ENCODE results near the gene DHX32.

The DHX32 gene

DNA sequence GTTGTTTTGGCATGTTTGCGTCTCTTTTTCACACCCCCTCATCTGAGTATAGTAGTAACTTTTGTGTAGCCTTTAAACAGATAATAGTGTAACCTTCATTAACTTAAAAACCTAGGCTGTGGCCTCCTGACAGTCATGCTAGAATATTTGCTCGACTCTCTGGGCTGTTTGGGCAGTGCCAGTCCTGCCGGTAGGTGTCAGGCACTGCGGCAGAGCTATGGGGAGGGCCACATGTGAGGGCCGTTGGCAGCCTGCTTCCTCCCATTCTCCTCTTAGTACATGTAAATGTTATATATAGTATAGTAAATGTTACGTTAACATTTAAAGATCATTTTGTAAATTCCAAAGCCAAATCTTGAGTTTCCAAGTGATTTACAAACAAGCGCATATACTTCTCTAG, 31.6 kb downstream of the DHX32 start:
- Mint-ChIP-seq H3K27ac (no peak overlapping the region), H3K4me1 (ENCODE audit: low read depth in 2 of 2) (peaks cover 0 to 1% of the 10 kb centered on the region in 2 donors), H3K27me3 (no peaks in the 10 kb centered on the region), H3K4me3 (no peak overlapping the region), H3K36me3 (ENCODE audit: insufficient read depth) (peaks cover 12% of the 10 kb centered on the region), H3K9me3 (no peaks in the 10 kb centered on the region)
- DNase-seq, result no peak
- ATAC-seq (replicated peaks), result no peak

DNA sequence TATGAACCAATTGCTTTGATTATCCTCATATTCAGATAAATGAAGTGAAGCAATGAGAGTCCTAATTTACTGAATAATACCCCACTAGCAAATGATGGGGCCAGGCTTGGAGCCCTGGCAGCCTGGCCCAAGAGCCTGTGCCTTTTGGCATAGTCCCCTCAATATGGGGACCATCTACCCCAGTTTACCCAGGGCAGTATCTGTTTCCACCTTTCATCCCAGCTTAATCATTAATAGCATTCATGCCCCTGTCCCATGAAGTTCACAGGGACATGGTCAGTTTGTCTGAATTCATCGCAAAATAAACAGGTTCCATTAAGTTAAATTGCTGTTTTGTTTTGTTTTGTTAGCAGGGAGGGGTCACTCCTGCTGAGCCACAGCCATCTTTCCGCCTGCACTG, 32.2 kb downstream of the DHX32 start:
- ATAC-seq (replicated peaks) (no peak), DNase-seq (no peak)
- H3K27me3 Mint-ChIP-seq, result no peaks in the 10 kb centered on the region
- no peaks in the 10 kb centered on the region for H3K4me1 Mint-ChIP-seq (ENCODE audit: low read depth in 2 of 2)
- H3K27ac Mint-ChIP-seq, result no peak overlapping the region
- H3K36me3 Mint-ChIP-seq (ENCODE audit: insufficient read depth), result peaks cover 11% of the 10 kb centered on the region
- H3K4me3 Mint-ChIP-seq, result no peak overlapping the region
- H3K9me3 Mint-ChIP-seq, result no peaks in the 10 kb centered on the region

DNA sequence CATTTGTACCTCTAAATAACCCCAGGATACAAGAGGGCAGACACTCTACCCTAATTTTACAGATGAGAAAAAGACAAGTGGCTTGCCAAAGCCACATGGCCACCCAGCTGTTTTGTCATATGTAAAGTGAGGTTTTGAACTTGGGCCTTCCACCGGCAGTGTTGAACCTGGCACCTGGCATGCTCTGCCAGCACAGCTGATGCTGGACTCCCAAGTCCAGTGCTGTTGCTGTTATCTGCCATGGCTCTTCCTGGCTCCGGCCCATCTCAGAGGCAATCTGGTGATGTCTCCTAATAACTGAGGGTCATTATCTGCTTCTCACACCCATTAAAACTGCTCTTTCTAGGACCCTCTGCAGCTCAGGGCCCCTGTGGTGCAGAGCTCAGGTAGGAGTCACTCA, 32.7 kb downstream of the DHX32 start:
- no peak for ATAC-seq (replicated peaks)
- Mint-ChIP-seq H3K27me3 (no peaks in the 10 kb centered on the region), H3K9me3 (no peaks in the 10 kb centered on the region), H3K27ac (no peak overlapping the region), H3K36me3 (ENCODE audit: insufficient read depth) (peaks cover 11% of the 10 kb centered on the region), H3K4me3 (no peak overlapping the region), H3K4me1 (ENCODE audit: low read depth in 2 of 2) (no peaks in the 10 kb centered on the region)
- DNase-seq, result no peak

DNA sequence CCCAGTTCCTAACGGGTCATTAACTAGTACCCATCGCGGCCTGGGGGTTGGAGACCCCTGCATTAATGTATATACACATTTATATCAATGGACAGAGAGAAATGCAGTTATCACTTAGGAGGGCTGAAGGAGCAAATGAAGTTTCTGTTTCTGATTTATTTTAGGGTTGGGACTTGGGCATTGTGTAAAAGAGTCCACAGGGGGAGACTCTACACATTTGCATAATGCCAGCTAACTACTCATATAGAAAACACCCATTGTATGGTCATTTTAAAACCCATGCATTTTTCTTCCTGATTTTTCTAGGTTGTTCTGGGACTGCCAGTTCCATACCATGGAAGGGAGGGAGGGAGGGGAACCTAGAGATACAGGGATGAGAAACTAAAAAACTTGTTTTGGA, 34.2 kb downstream of the DHX32 start:
- DNase-seq (no peak), ATAC-seq (replicated peaks) (no peak)
- H3K4me3 Mint-ChIP-seq, result no peak overlapping the region
- H3K27ac Mint-ChIP-seq, result no peak overlapping the region
- H3K27me3 Mint-ChIP-seq, result no peaks in the 10 kb centered on the region
- H3K4me1 Mint-ChIP-seq (ENCODE audit: low read depth in 2 of 2), result no peaks in the 10 kb centered on the region
- peaks cover 9% of the 10 kb centered on the region for H3K36me3 Mint-ChIP-seq (ENCODE audit: insufficient read depth)
- H3K9me3 Mint-ChIP-seq, result no peaks in the 10 kb centered on the region

DNA sequence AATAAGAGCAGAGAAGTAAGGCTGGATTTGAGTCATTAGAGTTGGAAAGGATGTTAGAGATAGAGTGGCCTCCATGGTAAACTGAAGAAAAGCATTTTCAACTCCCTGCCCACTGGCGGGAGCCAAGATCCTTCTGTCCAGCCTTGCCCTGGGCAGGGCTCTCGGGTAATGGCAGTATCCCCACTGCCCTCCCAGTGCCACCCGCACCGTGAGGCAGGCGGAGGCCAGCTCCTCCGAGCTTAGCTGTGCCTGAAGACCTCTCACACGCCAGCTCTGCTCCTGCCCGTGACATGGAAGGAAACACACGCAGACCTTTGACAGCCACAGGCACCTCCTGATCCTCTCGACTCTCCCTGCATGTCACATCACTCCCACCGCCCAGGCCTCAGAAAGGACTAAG, 35.5 kb downstream of the DHX32 start:
- no peak for DNase-seq
- H3K27ac Mint-ChIP-seq, result peak overlapping the region in 1 of 2 donors; percentile 23
- H3K4me3 Mint-ChIP-seq, result no peak overlapping the region
- H3K9me3 Mint-ChIP-seq, result no peaks in the 10 kb centered on the region
- no peak for ATAC-seq (replicated peaks)
- no peaks in the 10 kb centered on the region for H3K4me1 Mint-ChIP-seq (ENCODE audit: low read depth in 2 of 2)
- no peaks in the 10 kb centered on the region for H3K36me3 Mint-ChIP-seq (ENCODE audit: insufficient read depth)
- H3K27me3 Mint-ChIP-seq, result no peaks in the 10 kb centered on the region

DNA sequence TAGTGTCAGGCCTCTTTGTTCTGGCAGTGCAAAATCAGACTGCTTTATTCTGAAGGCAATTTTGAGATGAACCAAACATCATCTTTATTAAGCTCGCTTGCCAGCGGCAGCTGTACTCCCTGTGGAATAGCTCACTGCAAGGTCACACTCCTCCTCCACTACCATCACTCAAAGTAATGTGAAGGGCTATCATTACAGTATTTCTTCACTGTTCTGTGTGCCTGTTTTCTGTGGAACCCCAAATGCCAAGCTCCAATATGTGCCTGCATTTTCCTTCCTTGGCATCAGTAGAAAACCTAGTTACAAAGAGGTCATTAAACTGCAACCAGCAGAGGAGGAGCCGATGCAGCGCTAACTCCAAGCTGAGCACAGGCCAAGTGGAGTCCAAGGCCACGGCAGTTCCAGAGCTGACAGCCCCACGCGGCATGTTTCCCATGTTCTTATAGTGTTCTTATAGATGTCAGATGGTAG, 36.3 kb downstream of the DHX32 start:
- no peak for DNase-seq
- no peak for ATAC-seq (replicated peaks)
- Mint-ChIP-seq H3K36me3 (ENCODE audit: insufficient read depth) (no peaks in the 10 kb centered on the region), H3K4me1 (ENCODE audit: low read depth in 2 of 2) (no peaks in the 10 kb centered on the region), H3K27ac (no peak overlapping the region), H3K27me3 (no peaks in the 10 kb centered on the region), H3K9me3 (no peaks in the 10 kb centered on the region), H3K4me3 (no peak overlapping the region)

DNA sequence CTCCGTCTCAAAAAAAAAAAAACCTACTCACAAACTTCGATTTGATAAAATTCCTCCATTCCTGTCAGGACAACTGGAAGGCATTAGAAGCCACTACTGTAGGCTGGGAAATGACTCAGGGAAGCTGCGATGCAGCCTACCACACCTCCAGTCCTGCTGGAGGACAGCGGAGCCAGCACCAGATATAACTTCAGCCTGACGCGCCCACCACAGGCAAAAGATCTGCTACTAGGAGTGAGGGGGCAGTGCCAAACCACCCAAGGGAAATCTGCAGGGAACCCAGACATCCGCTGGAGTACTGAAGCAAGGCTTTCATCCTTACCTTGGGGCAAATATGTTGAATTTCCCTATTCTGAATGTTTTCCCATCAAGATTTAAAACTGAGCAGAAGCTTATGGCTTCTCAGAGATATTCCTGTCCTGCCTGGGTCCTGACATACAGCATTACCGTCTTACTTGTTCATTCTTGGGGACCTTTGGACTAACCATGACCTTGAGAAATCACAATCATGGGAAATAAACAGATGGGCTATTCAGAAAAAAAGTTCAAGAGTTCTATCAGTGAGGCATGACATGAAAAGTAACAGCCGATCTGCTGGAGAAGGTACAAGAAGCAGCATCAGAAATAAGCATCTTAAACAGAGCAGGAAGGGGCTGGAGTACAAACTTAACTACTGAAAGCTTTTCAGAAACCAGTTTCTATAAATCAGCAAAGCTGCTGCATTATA, 37.3 kb downstream of the DHX32 start:
- ATAC-seq (replicated peaks) (no peak), DNase-seq (no peak)
- H3K4me3 Mint-ChIP-seq, result no peak overlapping the region
- H3K27me3 Mint-ChIP-seq, result no peaks in the 10 kb centered on the region
- H3K4me1 Mint-ChIP-seq (ENCODE audit: low read depth in 2 of 2), result no peaks in the 10 kb centered on the region
- no peak overlapping the region for H3K27ac Mint-ChIP-seq
- H3K9me3 Mint-ChIP-seq, result no peaks in the 10 kb centered on the region
- H3K36me3 Mint-ChIP-seq (ENCODE audit: insufficient read depth), result peaks cover 4% of the 10 kb centered on the region

DNA sequence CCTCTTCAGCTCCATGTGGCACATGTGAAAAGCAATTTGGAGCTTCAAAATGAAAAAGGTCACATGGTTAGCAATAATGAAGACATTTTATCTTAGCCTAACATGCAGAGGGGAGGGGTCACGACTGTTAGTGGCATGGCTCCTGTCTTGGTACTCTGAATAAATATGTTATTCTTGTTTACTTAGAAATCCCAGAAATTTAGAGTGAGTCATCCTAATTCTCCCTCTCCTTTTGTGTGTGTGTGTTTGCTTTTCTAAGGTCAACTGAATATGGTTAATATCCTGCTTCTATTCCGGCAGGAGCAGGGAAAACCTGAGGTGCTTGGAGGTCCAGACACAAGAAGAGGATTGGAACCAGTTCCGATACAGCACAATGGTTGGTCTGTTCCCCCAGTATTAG, 40.1 kb downstream of the DHX32 start:
- Mint-ChIP-seq H3K4me3 (no peak overlapping the region), H3K9me3 (no peaks in the 10 kb centered on the region), H3K36me3 (ENCODE audit: insufficient read depth) (peaks cover 24% of the 10 kb centered on the region), H3K27me3 (no peaks in the 10 kb centered on the region), H3K27ac (no peak overlapping the region), H3K4me1 (ENCODE audit: low read depth in 2 of 2) (no peaks in the 10 kb centered on the region)
- no peak for DNase-seq
- ATAC-seq (replicated peaks), result no peak

DNA sequence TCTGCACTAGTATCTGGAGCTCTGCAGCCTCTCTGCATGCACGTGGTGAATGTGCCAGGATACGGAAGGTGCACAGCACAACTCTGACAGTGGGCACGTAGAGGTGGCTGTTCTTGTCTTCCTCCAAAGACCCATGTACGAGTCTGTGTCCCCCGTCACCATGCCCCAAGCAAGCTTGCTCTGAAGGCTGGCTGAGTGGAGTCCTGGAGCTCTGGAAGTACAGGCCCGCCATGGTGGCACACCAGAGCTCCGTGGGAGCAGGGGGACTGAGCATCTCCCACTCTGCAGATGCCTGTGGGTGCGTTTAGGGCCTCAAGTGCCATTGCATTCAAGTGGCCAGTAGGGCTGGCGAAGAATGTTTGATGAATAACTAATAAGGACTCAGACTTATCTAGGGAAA, 40.7 kb downstream of the DHX32 start:
- Mint-ChIP-seq H3K36me3 (ENCODE audit: insufficient read depth) (peaks cover 30% of the 10 kb centered on the region), H3K4me3 (no peak overlapping the region), H3K27me3 (no peaks in the 10 kb centered on the region), H3K4me1 (ENCODE audit: low read depth in 2 of 2) (no peaks in the 10 kb centered on the region), H3K9me3 (no peaks in the 10 kb centered on the region), H3K27ac (no peak overlapping the region)
- ATAC-seq (replicated peaks) (no peak), DNase-seq (no peak)

DNA sequence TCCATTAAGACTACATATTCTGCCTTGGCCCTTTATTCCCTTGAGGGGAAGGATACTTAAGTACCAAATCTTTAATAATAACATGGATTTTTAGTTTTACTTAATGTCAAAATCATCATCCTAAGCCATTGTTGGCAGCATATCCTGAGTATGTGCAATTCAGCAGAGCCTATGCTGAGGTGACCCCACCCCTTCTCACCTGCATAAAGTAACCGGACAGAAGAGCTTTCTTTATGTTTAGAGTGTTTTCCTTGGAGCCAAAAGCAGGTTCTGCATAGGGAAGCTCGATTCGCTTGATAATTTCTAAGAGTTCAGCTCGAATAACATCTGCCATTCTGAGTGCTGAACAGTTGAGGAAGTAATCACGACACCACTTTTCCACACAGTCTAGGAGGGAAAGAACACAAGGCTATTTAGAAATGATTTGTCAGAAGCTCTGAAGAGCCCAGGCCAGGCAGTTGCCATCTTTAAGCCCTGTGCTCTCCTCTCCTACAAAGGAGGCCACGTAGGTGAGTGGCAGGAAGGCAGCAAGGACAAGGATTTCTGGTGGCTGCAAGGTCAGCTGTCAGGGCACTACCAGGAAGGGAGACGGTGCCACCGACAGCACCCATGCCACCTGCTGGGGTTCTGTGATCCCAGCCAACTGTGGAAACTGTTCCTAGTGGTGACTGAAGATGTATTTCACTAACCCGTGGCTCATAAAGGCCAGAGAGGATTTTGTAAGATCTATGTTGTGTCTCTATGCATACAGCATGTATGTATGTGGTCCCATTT, 42.1 kb downstream of the DHX32 start:
- no peaks in the 10 kb centered on the region for H3K27me3 Mint-ChIP-seq
- peaks cover 44% of the 10 kb centered on the region for H3K36me3 Mint-ChIP-seq (ENCODE audit: insufficient read depth)
- ATAC-seq (replicated peaks) (no peak), DNase-seq (no peak)
- peak overlapping the region in 1 of 2 donors; percentile 32 for H3K27ac Mint-ChIP-seq
- H3K4me3 Mint-ChIP-seq, result no peak overlapping the region
- no peaks in the 10 kb centered on the region for H3K9me3 Mint-ChIP-seq
- no peaks in the 10 kb centered on the region for H3K4me1 Mint-ChIP-seq (ENCODE audit: low read depth in 2 of 2)

DNA sequence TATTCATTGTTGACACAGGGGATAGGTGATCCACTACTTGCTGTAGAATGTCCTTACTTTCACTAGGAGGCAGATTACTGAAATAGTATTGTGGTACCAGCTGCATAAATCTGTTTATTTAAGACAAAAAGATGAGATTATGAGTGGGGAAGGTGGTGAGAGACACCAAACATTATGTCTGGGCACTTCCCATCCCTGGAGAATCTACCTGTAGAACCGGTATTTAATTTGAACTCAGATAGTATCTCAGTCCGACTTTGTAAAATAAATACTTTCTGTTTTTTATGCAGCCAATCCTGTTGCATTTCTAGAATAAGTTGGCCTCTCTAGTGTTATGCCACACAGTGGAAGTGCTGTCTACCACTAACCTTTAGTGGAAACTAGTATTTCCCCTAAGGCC, 44.3 kb downstream of the DHX32 start:
- no peaks in the 10 kb centered on the region for H3K9me3 Mint-ChIP-seq
- no peaks in the 10 kb centered on the region for H3K4me1 Mint-ChIP-seq (ENCODE audit: low read depth in 2 of 2)
- H3K36me3 Mint-ChIP-seq (ENCODE audit: insufficient read depth), result peaks cover 66% of the 10 kb centered on the region
- H3K27ac Mint-ChIP-seq, result no peak overlapping the region
- H3K27me3 Mint-ChIP-seq, result no peaks in the 10 kb centered on the region
- no peak overlapping the region for H3K4me3 Mint-ChIP-seq
- DNase-seq, result no peak
- ATAC-seq (replicated peaks), result no peak

DNA sequence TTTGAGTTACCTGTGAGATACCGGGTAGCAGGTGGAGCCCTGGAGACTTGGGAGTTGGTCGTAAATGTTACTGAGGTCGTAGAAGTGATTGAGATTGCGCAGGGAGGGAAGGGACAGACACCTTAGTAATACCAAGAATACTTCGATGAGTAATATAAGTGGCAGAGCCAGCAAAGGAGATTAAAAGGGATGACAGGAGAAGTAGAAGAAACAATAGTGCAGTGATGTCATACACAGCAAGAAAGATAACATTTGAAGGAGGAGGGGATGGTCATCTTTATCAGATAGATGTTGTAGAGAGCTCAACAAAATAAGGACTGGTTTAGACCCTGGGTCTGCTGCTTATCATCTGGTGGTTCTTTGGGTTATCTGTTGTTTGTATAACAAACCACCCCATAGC, 52.8 kb downstream of the DHX32 start:
- Mint-ChIP-seq H3K4me1 (ENCODE audit: low read depth in 2 of 2) (peaks cover 5 to 21% of the 10 kb centered on the region in 2 donors), H3K9me3 (no peaks in the 10 kb centered on the region), H3K27ac (peak overlapping the region in 1 of 2 donors; percentile 25), H3K27me3 (no peaks in the 10 kb centered on the region), H3K4me3 (no peak overlapping the region), H3K36me3 (ENCODE audit: insufficient read depth) (peaks cover 56% of the 10 kb centered on the region)
- DNase-seq, result no peak
- no peak for ATAC-seq (replicated peaks)

DNA sequence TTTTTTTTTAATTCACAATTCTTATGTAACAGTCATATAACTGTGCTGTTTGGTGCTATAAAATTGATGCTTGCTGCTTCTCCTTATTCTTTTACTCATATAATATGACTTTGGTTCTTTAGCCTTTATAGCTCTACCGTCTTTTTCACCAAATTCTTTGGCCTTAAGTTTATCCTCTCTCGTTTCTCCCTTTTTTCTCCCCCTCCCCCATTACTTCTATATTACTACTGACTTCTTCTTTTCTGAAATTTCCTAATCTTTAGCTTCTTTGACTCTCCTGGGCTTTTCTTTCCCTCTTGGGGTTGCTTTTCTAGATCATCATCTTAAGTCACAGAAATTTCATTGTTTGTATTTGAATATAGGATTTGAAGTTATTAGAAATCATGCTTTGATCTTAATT, 54.0 kb downstream of the DHX32 start:
- peaks cover 50% of the 10 kb centered on the region for H3K36me3 Mint-ChIP-seq (ENCODE audit: insufficient read depth)
- no peaks in the 10 kb centered on the region for H3K27me3 Mint-ChIP-seq

DNA sequence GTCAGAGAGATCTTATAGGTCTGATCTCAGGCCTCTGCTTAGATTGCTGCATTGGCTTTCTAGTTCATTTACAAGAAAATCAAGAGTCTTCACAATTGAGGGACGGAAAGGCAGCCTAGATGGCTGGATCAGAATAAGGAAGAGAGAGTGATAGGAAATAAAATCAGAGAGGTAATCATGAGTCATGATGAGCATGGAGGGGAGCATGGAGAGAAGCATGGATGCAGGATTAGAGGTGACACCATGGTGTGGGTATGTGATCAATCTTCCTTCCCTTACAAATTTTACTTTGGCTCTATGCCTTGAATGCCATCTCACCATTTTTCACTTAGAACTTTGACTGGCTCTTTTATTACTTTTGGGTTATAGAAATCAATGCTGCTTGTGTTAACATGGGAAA, 56.4 kb downstream of the DHX32 start:
- H3K4me1 Mint-ChIP-seq (ENCODE audit: low read depth in 2 of 2), result peaks cover 12 to 34% of the 10 kb centered on the region in 2 donors
- no peaks in the 10 kb centered on the region for H3K27me3 Mint-ChIP-seq
- no peak overlapping the region for H3K4me3 Mint-ChIP-seq
- no peaks in the 10 kb centered on the region for H3K9me3 Mint-ChIP-seq
- DNase-seq (no peak), ATAC-seq (replicated peaks) (no peak)
- H3K36me3 Mint-ChIP-seq (ENCODE audit: insufficient read depth), result peaks cover 33% of the 10 kb centered on the region
- H3K27ac Mint-ChIP-seq, result no peak overlapping the region

More for the DNA sequence above, 54.0 kb downstream of the DHX32 start:
- H3K27ac Mint-ChIP-seq, result peak overlapping the region in 1 of 2 donors; percentile 85
- no peaks in the 10 kb centered on the region for H3K9me3 Mint-ChIP-seq
- peaks cover 5 to 21% of the 10 kb centered on the region in 2 donors for H3K4me1 Mint-ChIP-seq (ENCODE audit: low read depth in 2 of 2)
- no peak overlapping the region for H3K4me3 Mint-ChIP-seq
- ATAC-seq (replicated peaks) (no peak), DNase-seq (no peak)
